OCI-LY1 (cell line): ENCODE results near the gene TMEM87A.

Source experiments
- H2AFZ ChIP-seq: fragments of 200-600 bp; sonication (generic), shearing (Covaris generic); 2 replicates; pipeline ENCODE4 v1.6.0; 2014; ENCODE audit warnings: antibody characterized with exemption, mild to moderate bottlenecking, low read length
- H3F3A ChIP-seq: fragments of 200-600 bp; sonication (generic), shearing (Covaris generic); 2 replicates; pipeline ENCODE4 v1.6.0; 2014; ENCODE audit warnings: mild to moderate bottlenecking, antibody characterized with exemption, low read length, moderate library complexity; ENCODE audit not compliant: insufficient read depth
- H3K27ac ChIP-seq: fragments of 200-600 bp; sonication (generic); 2 replicates; pipeline ENCODE4 v1.5.1; 2014; ENCODE audit warnings: low read length, mixed run types, mild to moderate bottlenecking, low read depth; ENCODE audit not compliant: poor library complexity, severe bottlenecking
- H3K27me3 ChIP-seq: fragments of 200-600 bp; sonication (generic); 2 replicates; pipeline ENCODE4 v1.6.0; 2014; ENCODE audit warnings: antibody characterized with exemption, mild to moderate bottlenecking, low read length, moderate library complexity; ENCODE audit not compliant: insufficient read depth
- H3K36me3 ChIP-seq: fragments of 200-600 bp; sonication (generic); 2 replicates; pipeline ENCODE4 v1.6.1; 2014; ENCODE audit warnings: mild to moderate bottlenecking, antibody characterized with exemption, low read length, moderate library complexity, mixed read lengths; ENCODE audit not compliant: insufficient read depth
- H3K4me1 ChIP-seq: fragments of 200-600 bp; sonication (generic); 2 replicates; pipeline ENCODE4 v1.5.1; 2014; ENCODE audit warnings: mild to moderate bottlenecking, low read length, moderate library complexity; ENCODE audit not compliant: insufficient read depth, severe bottlenecking
- H3K4me2 ChIP-seq: fragments of 200-600 bp; sonication (generic), shearing (Covaris generic); 2 replicates; pipeline ENCODE4 v1.6.1; 2014; ENCODE audit warnings: low read length
- H3K4me3 ChIP-seq: fragments of 200-600 bp; sonication (generic); 2 replicates; pipeline ENCODE4 v1.5.1; 2014; ENCODE audit warnings: low read length, low read depth, mild to moderate bottlenecking, mixed read lengths; ENCODE audit not compliant: poor library complexity, severe bottlenecking
- H3K79me2 ChIP-seq: fragments of 200-600 bp; shearing (Covaris generic); 2 replicates; pipeline ENCODE4 v1.6.1; 2016; ENCODE audit warnings: mixed run types, low read length, mixed read lengths; ENCODE audit not compliant: insufficient read depth
- H3K9ac ChIP-seq: fragments of 200-600 bp; sonication (generic), shearing (Covaris generic); 2 replicates; pipeline ENCODE4 v1.6.1; 2014; ENCODE audit warnings: mild to moderate bottlenecking, low read length, mixed read lengths
- H3K9me2 ChIP-seq: fragments of 200-600 bp; sonication (generic), shearing (Covaris generic); 2 replicates; pipeline ENCODE4 v1.6.1; 2014; ENCODE audit warnings: low read depth, mild to moderate bottlenecking, low read length, mixed read lengths
- H3K9me3 ChIP-seq: fragments of 200-600 bp; shearing (Covaris generic); 2 replicates; pipeline ENCODE4 v1.6.1; 2014; ENCODE audit warnings: low read length, mixed read lengths
- H4K20me1 ChIP-seq: fragments of 200-600 bp; sonication (generic), shearing (Covaris generic); 2 replicates; pipeline ENCODE4 v1.6.0; 2016; ENCODE audit warnings: mild to moderate bottlenecking, low read length; ENCODE audit not compliant: insufficient read depth
- EZH2 ChIP-seq: fragments of 200-600 bp; sonication (generic), shearing (Covaris generic); IDR thresholded peaks from 2 replicates; pipeline ENCODE4 v1.8.0; 2017; ENCODE audit warnings: borderline replicate concordance, mixed run types, mild to moderate bottlenecking, antibody characterized with exemption, low read length, moderate library complexity, mixed read lengths
- TF ChIP-seq, protein P1 (sequence below): fragments of 200-600 bp; sonication (generic), shearing (Covaris generic); IDR thresholded peaks from 2 replicates; pipeline ENCODE4 v1.5.1; 2017; ENCODE audit warnings: mild to moderate bottlenecking, antibody characterized with exemption, low read length, moderate library complexity, mixed read lengths

Gene TMEM87A

DNA sequence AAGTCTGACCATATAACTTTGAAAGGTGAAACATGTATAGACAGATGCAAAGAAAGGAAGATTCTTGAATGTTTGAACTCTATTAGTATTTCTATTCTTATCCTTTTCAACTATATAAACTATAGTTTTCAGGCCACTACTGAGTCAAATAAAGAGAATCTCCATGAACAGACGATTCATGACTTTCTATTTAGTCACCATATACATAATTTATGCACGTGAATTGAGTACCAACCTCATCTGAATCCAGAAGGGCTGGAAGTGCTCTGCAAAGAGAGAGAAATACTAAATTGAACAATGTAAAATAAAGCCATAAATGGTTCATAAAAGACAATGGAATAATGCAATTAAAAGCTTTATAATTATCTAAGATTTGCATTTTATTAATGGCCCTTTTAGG, 55.7 kb downstream of the TMEM87A start:
- Histone ChIP-seq H3F3A (no peaks in the 10 kb centered on the region), H3K4me3 (no peak overlapping the region), H3K9me2 (no peaks in the 10 kb centered on the region), H3K27ac (no peak overlapping the region), H3K79me2 (no peaks in the 10 kb centered on the region), H3K9ac (no peak overlapping the region), H2AFZ (no peak overlapping the region), H3K4me2 (no peak overlapping the region), H3K27me3 (no peaks in the 10 kb centered on the region), H3K36me3 (peaks cover 43% of the 10 kb centered on the region), H3K4me1 (peaks cover 19% of the 10 kb centered on the region), H3K9me3 (no peaks in the 10 kb centered on the region), H4K20me1 (no peaks in the 10 kb centered on the region)
- no peak for TF ChIP-seq EZH2
- TF ChIP-seq, protein P1, sequence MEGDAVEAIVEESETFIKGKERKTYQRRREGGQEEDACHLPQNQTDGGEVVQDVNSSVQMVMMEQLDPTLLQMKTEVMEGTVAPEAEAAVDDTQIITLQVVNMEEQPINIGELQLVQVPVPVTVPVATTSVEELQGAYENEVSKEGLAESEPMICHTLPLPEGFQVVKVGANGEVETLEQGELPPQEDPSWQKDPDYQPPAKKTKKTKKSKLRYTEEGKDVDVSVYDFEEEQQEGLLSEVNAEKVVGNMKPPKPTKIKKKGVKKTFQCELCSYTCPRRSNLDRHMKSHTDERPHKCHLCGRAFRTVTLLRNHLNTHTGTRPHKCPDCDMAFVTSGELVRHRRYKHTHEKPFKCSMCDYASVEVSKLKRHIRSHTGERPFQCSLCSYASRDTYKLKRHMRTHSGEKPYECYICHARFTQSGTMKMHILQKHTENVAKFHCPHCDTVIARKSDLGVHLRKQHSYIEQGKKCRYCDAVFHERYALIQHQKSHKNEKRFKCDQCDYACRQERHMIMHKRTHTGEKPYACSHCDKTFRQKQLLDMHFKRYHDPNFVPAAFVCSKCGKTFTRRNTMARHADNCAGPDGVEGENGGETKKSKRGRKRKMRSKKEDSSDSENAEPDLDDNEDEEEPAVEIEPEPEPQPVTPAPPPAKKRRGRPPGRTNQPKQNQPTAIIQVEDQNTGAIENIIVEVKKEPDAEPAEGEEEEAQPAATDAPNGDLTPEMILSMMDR: no peak

DNA sequence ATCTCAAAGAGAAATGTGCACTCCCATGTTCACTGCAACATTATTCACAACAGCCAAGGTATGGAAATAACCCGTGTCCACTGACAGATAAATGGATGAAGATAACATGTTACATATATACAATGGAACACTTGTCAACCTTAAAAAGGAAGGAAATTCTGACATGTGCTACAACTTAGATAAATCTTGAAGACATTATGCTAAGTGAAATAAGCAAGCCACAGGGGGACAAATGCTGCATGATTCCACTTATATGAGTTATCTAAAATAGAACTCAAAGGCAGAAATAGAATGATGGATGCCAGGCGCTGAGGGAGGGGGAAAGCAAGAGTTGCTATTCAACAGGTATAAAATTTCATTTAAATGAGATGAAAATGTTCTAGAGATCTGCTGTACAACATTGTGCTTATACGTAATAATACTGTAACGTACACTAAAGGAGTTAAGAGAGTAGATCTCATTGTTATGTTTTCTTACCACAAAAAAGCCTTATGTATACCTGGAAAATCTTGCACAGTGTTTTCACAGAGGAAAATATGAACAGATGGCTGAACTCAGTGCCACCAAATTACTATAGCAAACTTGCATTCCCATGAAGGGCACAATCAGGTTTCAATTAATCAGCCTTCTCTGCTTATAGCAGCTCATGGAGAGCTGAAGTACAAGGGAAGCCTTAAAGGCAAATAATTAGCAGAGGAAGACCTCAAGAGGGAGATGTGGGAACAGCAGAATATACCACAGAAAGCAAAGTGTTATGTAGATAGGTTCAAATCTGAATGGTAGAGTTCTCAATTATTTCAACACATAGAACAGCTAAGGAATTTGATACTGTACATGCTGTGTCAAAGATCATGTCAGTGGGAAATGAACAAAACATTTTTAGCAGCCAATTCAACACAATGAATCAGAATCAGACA, 57.1 kb downstream of the TMEM87A start:
- no peak for TF ChIP-seq EZH2
- TF ChIP-seq, protein P1: no peak
- Histone ChIP-seq H3K27me3 (no peaks in the 10 kb centered on the region), H3K4me2 (no peak overlapping the region), H3K9ac (no peak overlapping the region), H4K20me1 (no peaks in the 10 kb centered on the region), H3K36me3 (peaks cover 54% of the 10 kb centered on the region), H2AFZ (no peak overlapping the region), H3K4me1 (peaks cover 19% of the 10 kb centered on the region), H3K79me2 (no peaks in the 10 kb centered on the region), H3K9me3 (no peaks in the 10 kb centered on the region), H3F3A (no peaks in the 10 kb centered on the region), H3K9me2 (no peaks in the 10 kb centered on the region), H3K27ac (no peak overlapping the region), H3K4me3 (no peak overlapping the region)

DNA sequence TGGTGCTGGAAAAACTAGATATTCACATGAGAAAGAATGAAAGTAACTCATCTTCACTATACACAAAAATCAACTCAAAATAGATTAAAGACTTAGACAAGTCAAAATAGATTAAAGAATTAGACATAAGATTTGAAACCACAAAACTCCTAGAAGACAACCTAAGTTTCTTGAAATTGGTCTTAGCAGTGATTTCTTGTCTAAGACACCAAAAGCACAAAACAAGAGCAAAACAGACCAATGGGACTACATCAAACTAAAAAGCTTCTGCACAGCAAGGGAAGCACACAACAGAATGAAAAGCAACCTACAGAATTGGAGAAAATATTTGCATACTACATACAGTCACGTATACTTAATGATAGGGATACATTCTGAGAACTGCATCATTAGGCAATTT, 58.6 kb downstream of the TMEM87A start:
- peaks cover 11% of the 10 kb centered on the region for H3K4me1 ChIP-seq
- H3K27ac ChIP-seq: no peak overlapping the region
- no peak overlapping the region for H3K9ac ChIP-seq
- peaks cover 62% of the 10 kb centered on the region for H3K36me3 ChIP-seq
- no peaks in the 10 kb centered on the region for H3K27me3 ChIP-seq
- no peaks in the 10 kb centered on the region for H3F3A ChIP-seq
- no peak overlapping the region for H2AFZ ChIP-seq
- TF ChIP-seq EZH2: no peak
- TF ChIP-seq, protein P1: no peak
- no peaks in the 10 kb centered on the region for H4K20me1 ChIP-seq
- H3K9me3 ChIP-seq: no peaks in the 10 kb centered on the region
- H3K4me2 ChIP-seq: no peak overlapping the region
- H3K79me2 ChIP-seq: no peaks in the 10 kb centered on the region
- H3K4me3 ChIP-seq: no peak overlapping the region
- no peaks in the 10 kb centered on the region for H3K9me2 ChIP-seq
